Skeletal muscle tissue (tissue), 4 donors: Measurements from ENCODE around the gene TEKT3. TPM values are rescaled to one million over a fixed set of nuclear protein-coding genes. Genes with fewer than 3 reads are reported as not detected.

ENCODE experiments used
- H3K27ac ChIP-seq: one replicate; pipeline ENCODE4 v1.7.0; 2013; ENCODE audit warnings: mild to moderate bottlenecking, low read depth, low read length, inconsistent platforms
- H3K27me3 ChIP-seq, 3 donors: one replicate each; pipeline ENCODE4 v1.7.0; 2013; ENCODE audit warnings: low read length in 3 of 3; ENCODE audit not compliant: control insufficient read depth in 3 of 3, insufficient read depth in 3 of 3
- H3K36me3 ChIP-seq, 3 donors: one replicate each; pipeline ENCODE4 v1.7.0; 2013; ENCODE audit warnings: low read length in 3 of 3; ENCODE audit not compliant: control insufficient read depth in 3 of 3, insufficient read depth in 3 of 3
- H3K4me1 ChIP-seq, 3 donors: one replicate each; pipeline ENCODE4 v1.7.0; 2013; ENCODE audit warnings: low read length in 3 of 3, mild to moderate bottlenecking in 3 of 3; ENCODE audit not compliant: control insufficient read depth in 3 of 3, insufficient read depth in 3 of 3
- H3K4me3 ChIP-seq, 3 donors: one replicate each; pipeline ENCODE4 v1.7.0; 2013; ENCODE audit warnings: low read length in 3 of 3
- H3K9ac ChIP-seq, 3 donors: one replicate each; pipeline ENCODE4 v1.7.0; 2013; ENCODE audit warnings: low read length in 3 of 3, mild to moderate bottlenecking in 3 of 3, moderate library complexity in 2 of 3, low read depth in 1 of 3
- H3K9me3 ChIP-seq, 3 donors: one replicate each; pipeline ENCODE4 v1.7.0; 2013; ENCODE audit warnings: low read length in 3 of 3; ENCODE audit not compliant: control insufficient read depth in 3 of 3
- total RNA-seq: library from RNA; depleted of rRNA; stranded (reverse); fragments of >200 nt; gene quantifications from one replicate; pipeline ENCODE4 v1.2.3, GENCODE V29; 2014
- donor health status: Osteomylitis.

The TEKT3 gene
- total RNA-seq, 1 donor from 2014 or later, result not detected

DNA sequence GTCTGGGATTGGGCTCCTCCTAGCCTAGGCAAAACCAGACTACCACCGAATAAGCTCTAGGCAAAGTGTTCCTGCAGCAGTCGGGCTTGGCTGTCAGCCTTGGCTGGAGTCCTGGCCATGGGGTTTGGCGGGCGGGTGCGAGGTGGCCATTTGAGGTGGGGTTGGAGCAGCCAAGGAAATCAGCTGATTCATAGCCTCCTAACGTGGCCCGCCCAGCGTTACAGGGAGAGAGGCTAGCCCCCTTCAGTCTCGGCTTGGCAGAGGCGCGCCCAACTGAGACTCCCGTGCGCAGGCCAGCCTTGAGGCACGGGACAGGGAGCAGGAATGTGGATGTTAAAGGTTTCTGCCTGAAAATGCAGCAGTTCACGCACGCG, 78.2 kb downstream of the TEKT3 start:
- H3K4me1 ChIP-seq, result peaks cover 39 to 59% (median 46%) of the 10 kb centered on the region in 3 donors
- H3K4me3 ChIP-seq, result peak overlapping the region; percentile 95 to 98 (median 98)
- peaks cover 12 to 19% (median 13%) of the 10 kb centered on the region in 3 donors for H3K36me3 ChIP-seq
- peak overlapping the region; percentile 99 for H3K27ac ChIP-seq
- no peaks in the 10 kb centered on the region for H3K9me3 ChIP-seq
- H3K27me3 ChIP-seq, result no peaks in the 10 kb centered on the region
- peak overlapping the region; percentile 92 to 99 (median 95) for H3K9ac ChIP-seq

DNA sequence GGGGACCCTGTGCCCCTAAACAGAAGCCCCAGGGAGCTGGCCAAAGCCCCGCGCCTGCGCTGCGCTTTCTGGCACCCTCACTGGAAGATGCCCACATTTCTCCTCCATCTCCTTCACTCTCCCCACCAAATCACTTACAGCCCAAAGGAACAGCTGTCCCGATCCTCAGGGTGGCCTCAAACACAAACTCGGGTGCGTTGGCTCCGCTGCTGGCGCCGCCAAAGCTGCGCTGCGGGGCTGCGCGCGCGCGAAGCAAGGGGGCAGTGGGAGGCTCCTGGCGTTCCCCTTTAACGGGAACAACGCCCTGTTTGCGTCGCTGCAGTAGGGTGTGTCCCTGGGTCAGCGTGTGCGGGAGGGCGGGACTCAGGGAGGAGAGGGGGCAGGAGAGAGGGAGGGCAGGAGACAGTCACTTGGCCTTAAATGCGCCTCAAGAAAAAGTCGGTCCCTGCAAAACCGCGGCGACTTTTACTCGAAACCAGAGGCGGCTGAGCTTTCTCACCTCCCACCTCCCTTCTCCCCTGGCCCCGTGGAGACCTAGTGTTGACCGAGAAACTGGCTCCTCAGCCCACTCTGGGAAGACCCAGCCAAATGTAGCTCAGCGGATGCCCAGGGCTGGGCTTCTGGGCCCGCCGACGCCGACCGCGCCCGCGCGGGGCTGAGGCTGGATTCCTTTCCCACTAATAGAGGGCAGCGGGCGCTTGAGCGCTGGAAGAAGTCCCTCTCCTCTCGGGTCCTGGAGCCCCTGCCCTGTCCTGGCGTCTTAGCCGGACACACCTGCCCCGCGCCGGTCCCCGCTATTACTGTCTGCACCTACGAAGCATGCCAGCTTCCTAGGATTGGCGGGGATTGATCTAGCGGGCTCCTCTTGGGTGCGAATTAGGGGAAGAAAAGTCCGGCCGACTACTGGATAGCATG, 78.8 kb downstream of the TEKT3 start:
- peak overlapping the region; percentile 95 to 98 (median 98) for H3K4me3 ChIP-seq
- H3K9ac ChIP-seq, result peak overlapping the region; percentile 95 to 99 (median 95)
- H3K4me1 ChIP-seq, result peaks cover 45 to 65% (median 53%) of the 10 kb centered on the region in 3 donors
- H3K27me3 ChIP-seq, result no peaks in the 10 kb centered on the region
- no peaks in the 10 kb centered on the region for H3K9me3 ChIP-seq
- H3K36me3 ChIP-seq, result peaks cover 17 to 21% (median 17%) of the 10 kb centered on the region in 3 donors
- peak overlapping the region; percentile 99 for H3K27ac ChIP-seq

DNA sequence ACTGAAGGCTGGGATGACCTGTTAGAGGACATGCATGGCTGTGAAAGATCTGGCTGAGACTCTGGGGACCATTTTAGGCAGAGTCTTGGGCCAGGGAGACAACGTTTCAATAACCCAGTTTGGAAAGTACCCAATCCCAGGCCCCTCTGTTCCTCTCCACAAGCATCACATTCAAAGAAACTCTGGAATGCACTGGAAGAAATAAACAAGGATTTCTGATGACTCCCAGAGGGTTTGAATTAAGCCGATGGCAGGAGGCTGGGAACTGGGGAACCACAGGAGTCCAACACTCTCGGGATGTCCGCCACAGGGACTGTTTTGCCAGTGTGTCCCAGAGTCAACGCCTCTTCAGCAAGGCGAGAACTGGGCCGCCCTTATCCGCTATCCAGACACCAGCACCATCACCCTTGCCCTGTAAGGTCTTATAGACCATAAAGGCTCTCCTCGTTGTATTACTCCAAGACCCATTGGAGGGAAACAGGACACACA, 79.6 kb downstream of the TEKT3 start:
- Histone ChIP-seq H3K9me3 (no peaks in the 10 kb centered on the region), H3K4me3 (peak overlapping the region; percentile 95 to 98 (median 98)), H3K27ac (peak overlapping the region; percentile 99), H3K27me3 (no peaks in the 10 kb centered on the region), H3K4me1 (peaks cover 52 to 72% (median 60%) of the 10 kb centered on the region in 3 donors), H3K9ac (peak overlapping the region; percentile 95 to 99 (median 95)), H3K36me3 (peaks cover 19 to 23% (median 20%) of the 10 kb centered on the region in 3 donors)

DNA sequence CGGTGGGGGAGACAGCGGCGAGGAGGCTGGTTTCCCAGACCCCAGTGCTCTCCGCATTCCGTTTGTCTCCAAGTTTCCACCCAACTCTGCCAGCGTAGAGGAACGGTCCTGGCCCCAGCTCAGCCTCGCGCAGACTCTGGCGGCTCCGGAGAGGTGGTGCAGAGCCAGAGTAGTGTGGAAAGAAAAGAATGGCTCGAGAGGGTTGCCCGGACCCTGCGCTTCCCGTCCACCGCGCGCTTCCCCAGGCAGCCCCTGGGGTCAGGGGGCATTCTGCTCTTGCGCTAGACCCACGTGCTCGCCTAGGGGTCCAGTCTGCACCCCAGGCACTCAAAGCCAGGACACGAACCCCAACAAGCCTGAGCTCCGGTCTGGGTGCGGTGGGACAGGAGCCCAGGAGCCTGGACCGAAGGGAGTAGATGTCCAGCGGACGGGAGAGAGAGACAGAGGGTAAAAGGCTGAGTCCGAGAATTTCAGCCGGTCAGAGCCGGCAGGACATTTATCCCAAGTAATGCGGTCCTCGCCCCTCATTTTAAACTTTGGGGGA, 80.1 kb downstream of the TEKT3 start:
- Histone ChIP-seq H3K36me3 (peaks cover 21 to 26% (median 24%) of the 10 kb centered on the region in 3 donors), H3K4me1 (peaks cover 57 to 76% (median 65%) of the 10 kb centered on the region in 3 donors), H3K27me3 (no peaks in the 10 kb centered on the region), H3K9me3 (no peaks in the 10 kb centered on the region), H3K4me3 (peak overlapping the region; percentile 95 to 98 (median 98)), H3K27ac (peak overlapping the region; percentile 99), H3K9ac (peak overlapping the region; percentile 95 to 99 (median 95))

DNA sequence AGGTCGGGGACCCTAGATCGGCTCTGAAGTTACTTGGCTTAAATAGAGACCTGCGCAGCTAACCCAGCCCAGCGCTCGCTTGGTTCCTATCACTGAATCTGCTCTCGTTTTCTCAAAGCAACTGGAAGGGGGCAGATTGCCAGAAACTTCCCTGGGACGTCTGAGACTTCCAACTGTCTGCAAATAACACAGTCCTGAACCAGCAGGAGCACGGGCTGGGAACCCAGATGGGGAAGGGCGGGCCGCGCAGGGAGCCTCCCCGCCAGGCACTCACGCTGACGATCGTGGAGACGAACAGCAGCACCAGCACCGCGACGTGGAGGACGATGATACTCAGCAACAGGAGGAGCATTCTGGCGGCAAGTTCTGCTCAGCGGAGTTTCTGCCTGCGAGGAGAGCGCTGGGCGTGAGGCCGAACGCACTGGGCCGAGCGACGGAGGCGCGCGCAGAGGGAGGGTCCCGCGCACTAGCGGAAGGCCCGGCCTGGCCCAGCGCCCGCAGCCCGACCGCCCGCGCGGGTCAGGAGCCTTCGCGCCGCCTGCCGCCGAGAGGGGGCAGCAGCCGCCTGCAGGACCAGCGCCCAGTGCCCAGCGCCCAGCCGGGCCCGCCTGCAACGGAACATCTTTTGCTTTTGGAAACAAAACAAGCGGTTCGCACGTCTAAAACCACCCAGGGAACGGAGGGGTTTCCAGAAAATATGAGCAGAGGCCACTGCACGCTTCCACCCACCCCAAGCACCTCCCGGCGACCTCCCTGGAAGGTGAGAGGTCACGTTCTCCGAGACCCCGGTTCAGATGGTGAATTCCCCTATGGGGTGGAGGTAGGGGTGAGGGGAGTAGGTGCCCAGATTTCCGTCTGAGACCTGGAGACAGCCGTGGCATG, 80.8 kb downstream of the TEKT3 start:
- Histone ChIP-seq H3K27me3 (no peaks in the 10 kb centered on the region), H3K4me1 (peaks cover 65 to 84% (median 71%) of the 10 kb centered on the region in 3 donors), H3K27ac (peak overlapping the region; percentile 99), H3K9me3 (no peaks in the 10 kb centered on the region), H3K4me3 (peak overlapping the region; percentile 95 to 98 (median 98)), H3K9ac (peak overlapping the region; percentile 95 to 99 (median 95)), H3K36me3 (peaks cover 21 to 31% (median 28%) of the 10 kb centered on the region in 3 donors)

DNA sequence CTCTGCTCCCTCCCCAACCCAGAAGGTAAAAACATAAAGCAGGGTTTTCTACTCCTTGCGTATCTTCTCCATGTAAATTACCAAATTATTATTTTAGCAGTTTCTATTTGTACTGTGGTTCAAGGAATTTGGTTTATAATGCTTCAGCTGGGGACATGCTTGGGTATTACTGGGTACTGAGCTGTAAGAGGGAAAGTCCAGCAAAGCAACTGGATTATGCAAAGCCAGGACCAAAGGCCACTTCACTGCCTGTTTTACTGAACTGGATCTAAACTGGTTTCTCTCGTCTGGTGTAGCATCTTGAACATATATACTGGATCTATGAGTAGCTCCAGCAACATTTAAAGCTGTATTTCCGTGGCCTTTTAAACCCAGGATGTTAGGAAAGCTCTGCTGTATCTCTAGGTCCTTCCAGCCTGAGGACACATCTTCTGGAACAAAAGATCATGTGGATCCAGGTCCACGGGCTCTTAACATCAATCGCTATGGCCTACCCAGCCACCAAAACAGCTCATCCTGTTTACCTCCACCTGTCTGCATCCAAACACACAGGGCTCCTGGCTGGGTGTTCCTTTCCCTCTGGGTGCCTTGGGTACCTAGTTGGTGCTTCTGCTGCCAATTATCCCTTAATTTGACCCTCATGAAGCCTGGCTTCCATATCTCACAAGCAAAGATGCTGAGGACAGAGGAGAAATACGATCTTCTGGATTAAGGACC, 83.4 kb downstream of the TEKT3 start:
- Histone ChIP-seq H3K36me3 (peaks cover 34 to 49% (median 34%) of the 10 kb centered on the region in 3 donors), H3K9ac (peak overlapping the region in 2 of 3 donors; percentile 5 to 54), H3K27ac (peak overlapping the region; percentile 49), H3K4me3 (peak overlapping the region; percentile 9 to 66 (median 60)), H3K27me3 (no peaks in the 10 kb centered on the region), H3K4me1 (peaks cover 56 to 72% (median 67%) of the 10 kb centered on the region in 3 donors), H3K9me3 (no peaks in the 10 kb centered on the region)

DNA sequence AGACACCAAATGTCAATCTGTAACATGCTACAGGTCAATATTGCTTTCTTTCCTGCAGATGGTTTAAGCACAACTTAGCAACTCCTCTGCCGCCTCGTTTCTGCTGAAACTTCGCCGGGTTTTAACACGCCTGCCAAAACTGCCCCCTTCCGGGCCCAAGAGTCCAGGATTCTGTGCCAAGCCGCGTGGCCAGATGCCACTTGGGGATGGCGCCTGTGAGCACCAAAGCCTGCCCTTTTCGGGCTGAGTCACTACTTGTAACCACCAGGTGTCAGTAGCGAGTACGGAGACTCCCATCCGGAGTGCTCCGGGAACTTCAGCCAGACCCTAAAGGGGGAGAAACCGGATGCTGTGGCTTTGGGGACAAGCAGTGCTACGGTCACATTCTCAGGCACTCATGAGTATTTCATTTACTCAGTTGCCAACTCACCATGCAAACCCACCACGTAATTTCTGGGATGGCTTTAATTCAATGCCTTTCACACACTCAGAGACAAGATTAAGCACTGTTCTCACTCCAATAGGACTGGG, 84.1 kb downstream of the TEKT3 start:
- Histone ChIP-seq H3K9ac (peak overlapping the region; percentile 27 to 54 (median 46)), H3K27me3 (no peaks in the 10 kb centered on the region), H3K4me3 (peak overlapping the region; percentile 51 to 66 (median 60)), H3K27ac (peak overlapping the region; percentile 49), H3K4me1 (peaks cover 62 to 72% (median 66%) of the 10 kb centered on the region in 3 donors), H3K9me3 (no peaks in the 10 kb centered on the region), H3K36me3 (peaks cover 34 to 53% (median 40%) of the 10 kb centered on the region in 3 donors)

DNA sequence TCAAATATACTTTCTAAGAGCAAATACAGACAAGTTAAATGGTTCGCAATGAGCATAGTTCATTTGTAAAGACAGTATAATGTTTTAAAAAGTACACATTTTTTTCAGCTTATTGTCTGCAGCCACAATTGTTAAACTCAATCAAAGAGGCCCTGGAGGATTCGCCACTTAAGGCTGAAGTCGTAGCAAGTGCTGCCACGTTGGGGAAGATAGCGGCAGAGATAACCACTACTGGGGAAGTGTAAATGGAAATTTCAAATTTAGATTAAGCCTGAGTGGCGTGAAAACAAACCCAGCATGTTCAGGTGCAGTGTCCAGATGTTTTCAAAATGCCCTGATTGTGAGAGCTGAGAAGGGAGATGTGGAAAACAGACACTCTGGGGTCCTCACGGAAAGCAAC, 84.7 kb downstream of the TEKT3 start:
- H3K9ac ChIP-seq, result peak overlapping the region; percentile 46 to 54 (median 51)

More for the DNA sequence above, 84.7 kb downstream of the TEKT3 start:
- peaks cover 38 to 56% (median 41%) of the 10 kb centered on the region in 3 donors for H3K36me3 ChIP-seq
- peaks cover 61 to 73% (median 66%) of the 10 kb centered on the region in 3 donors for H3K4me1 ChIP-seq
- H3K4me3 ChIP-seq, result peak overlapping the region; percentile 51 to 66 (median 60)
- no peaks in the 10 kb centered on the region for H3K27me3 ChIP-seq
- H3K27ac ChIP-seq, result peak overlapping the region; percentile 49
- H3K9me3 ChIP-seq, result no peaks in the 10 kb centered on the region
